Bronchial epithelial cell (primary cell): ENCODE measurements around the gene PRKCE. TPM values are rescaled to one million over a fixed set of nuclear protein-coding genes. Genes with fewer than 3 reads are reported as not detected.
A peak's percentile ranks its signal among the peaks of the same experiment; 100 is the strongest.

Source experiments
- DNase-seq: peaks from one replicate; pipeline ENCODE4 v3.0.0-alpha.2; 2010; ENCODE audit warnings: low read depth
- FAIRE-seq: peaks from 2 replicates; lab custom pipeline; 2011; peaks lifted over from hg19 to GRCh38; lab: Jason Lieb, UNC
- H3K27me3 ChIP-seq: 2 replicates; pipeline ENCODE4 v1.5.1; 2011; ENCODE audit warnings: low read length; ENCODE audit not compliant: control insufficient read depth, insufficient read depth
- H3K36me3 ChIP-seq: 2 replicates; pipeline ENCODE4 v1.5.1; 2011; ENCODE audit warnings: low read length; ENCODE audit not compliant: control insufficient read depth, insufficient read depth
- H3K4me3 ChIP-seq: 2 replicates; pipeline ENCODE4 v1.5.1; 2011; ENCODE audit warnings: mild to moderate bottlenecking, low read depth, low read length, control low read depth
- total RNA-seq: library from RNA; depleted of rRNA; stranded (reverse); fragments of >200 nt; gene quantifications from 2 replicates; pipeline ENCODE4 v1.2.1, GENCODE V29; 2014
- TF ChIP-seq, protein P1 (sequence below): IDR thresholded peaks from 2 replicates; pipeline ENCODE4 v1.5.1; 2011; ENCODE audit warnings: mild to moderate bottlenecking, moderate library complexity, low read length, control low read depth, inconsistent platforms; ENCODE audit not compliant: insufficient read depth, severe bottlenecking

The PRKCE gene
- total RNA-seq, 1 donor from 2014 or later = 6.3 TPM

DNA sequence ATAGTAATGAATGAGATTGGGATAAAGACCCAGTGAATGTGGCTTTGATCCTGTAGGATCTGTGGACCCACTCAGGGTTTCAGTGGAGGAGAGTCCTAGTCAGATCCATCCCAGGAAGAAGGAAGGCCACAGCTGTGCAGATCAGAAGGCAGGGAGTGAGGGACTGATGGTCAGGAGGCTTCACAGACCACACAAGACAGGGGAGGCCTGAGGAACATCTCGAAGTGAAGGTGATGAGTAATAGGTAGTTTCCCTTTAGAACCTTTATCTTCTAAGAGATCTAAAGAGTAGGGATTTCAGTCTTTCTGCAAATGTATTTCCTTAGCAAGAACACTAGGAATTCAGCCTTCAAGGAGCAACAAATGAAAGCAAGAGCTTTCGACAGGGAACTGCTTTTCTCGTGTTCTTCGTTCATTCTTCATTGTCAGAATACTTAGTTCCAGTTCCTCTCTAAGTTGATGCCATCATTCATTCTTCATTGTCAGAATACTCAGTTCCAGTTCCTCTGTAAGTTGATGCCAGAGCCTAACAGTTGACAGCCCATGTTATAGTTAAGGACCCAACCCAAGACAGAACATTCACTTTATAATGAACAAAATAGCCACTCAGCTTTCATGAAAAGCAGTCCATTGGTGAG, 495.5 kb downstream of the PRKCE start:
- TF ChIP-seq, protein P1, sequence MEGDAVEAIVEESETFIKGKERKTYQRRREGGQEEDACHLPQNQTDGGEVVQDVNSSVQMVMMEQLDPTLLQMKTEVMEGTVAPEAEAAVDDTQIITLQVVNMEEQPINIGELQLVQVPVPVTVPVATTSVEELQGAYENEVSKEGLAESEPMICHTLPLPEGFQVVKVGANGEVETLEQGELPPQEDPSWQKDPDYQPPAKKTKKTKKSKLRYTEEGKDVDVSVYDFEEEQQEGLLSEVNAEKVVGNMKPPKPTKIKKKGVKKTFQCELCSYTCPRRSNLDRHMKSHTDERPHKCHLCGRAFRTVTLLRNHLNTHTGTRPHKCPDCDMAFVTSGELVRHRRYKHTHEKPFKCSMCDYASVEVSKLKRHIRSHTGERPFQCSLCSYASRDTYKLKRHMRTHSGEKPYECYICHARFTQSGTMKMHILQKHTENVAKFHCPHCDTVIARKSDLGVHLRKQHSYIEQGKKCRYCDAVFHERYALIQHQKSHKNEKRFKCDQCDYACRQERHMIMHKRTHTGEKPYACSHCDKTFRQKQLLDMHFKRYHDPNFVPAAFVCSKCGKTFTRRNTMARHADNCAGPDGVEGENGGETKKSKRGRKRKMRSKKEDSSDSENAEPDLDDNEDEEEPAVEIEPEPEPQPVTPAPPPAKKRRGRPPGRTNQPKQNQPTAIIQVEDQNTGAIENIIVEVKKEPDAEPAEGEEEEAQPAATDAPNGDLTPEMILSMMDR = no peak
- FAIRE-seq (no peak), DNase-seq (no peak)
- no peaks in the 10 kb centered on the region for H3K27me3 ChIP-seq
- H3K36me3 ChIP-seq = no peaks in the 10 kb centered on the region
- no peak overlapping the region for H3K4me3 ChIP-seq

GRCh38 chr2:46147626-46148368, 496.3 kb downstream of the PRKCE start:
- DNase-seq = no peak
- no peaks in the 10 kb centered on the region for H3K36me3 ChIP-seq
- no peaks in the 10 kb centered on the region for H3K27me3 ChIP-seq
- TF ChIP-seq, protein P1 = no peak
- no peak overlapping the region for H3K4me3 ChIP-seq
- peak; percentile 82 for FAIRE-seq

- FAIRE-seq = peak; percentile 23
- Histone ChIP-seq H3K4me3 (no peak overlapping the region), H3K27me3 (no peaks in the 10 kb centered on the region), H3K36me3 (no peaks in the 10 kb centered on the region)
- no peak for DNase-seq
- TF ChIP-seq, protein P1 = no peak
These were observed 496.9 kb downstream of the PRKCE start for GRCh38 chr2:46148369-46148736.

DNA sequence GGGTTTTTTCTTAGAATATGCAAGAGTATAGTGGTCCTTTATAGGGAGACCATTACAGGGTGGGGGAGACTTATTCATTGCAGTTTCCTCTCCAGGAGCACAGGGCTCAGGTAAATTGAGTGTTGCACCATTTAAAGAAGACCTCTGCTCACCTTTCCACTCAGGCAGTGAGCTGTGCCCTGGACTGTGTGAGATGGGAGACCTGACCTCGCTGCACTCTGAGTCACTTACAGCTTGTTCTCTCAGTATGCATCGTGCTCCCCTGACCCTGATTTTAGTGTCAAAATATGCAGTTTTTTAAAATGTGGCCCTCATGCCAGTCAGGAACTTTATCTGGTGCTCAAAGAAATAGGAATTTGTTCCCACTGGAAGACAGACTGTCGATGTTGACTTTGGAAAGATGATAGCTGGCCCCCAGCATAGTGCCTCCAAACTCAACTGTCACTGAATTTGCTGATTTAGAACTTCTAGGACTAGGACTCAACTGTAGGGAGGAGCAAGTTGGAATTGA, 499.0 kb downstream of the PRKCE start:
- Histone ChIP-seq H3K4me3 (no peak overlapping the region), H3K27me3 (no peaks in the 10 kb centered on the region), H3K36me3 (no peaks in the 10 kb centered on the region)
- DNase-seq (no peak), FAIRE-seq (no peak)
- TF ChIP-seq, protein P1 = no peak

- DNase-seq (no peak), FAIRE-seq (peak; percentile 73)
- Histone ChIP-seq H3K36me3 (no peaks in the 10 kb centered on the region), H3K4me3 (no peak overlapping the region), H3K27me3 (no peaks in the 10 kb centered on the region)
- TF ChIP-seq, protein P1 = no peak
These were observed 500.1 kb downstream of the PRKCE start for GRCh38 chr2:46151577-46151976.
